GM12878 (cell line): ENCODE data around the gene IHH. TPM values are rescaled to one million over a fixed set of nuclear protein-coding genes. Genes with fewer than 3 reads are reported as not detected.

Experiments
- ATAC-seq: fragments of 200-7000 bp; cut with Tn5 transposase; 3 replicates; pipeline ENCODE4 v1.9.1; 2020; ENCODE audit warnings: mild to moderate bottlenecking, moderate library complexity
- BruUV-seq: library from RNA; stranded (reverse); fragments of 400-500 nt; replicated peaks from 2 replicates; lab custom pipeline; 2021; lab: Mats Ljungman, UMichigan
- CTCF ChIA-PET: fragments of 300-600 bp; sonication (Branson Sonifier 250); formaldehyde crosslinking; extraction: SDS; loops from one replicate; lab custom pipeline; 2021; ENCODE audit warnings: inconsistent platforms; lab: Yijun Ruan, JAX
- POLR2A ChIA-PET: fragments of 350-600 bp; formaldehyde crosslinking; extraction: SDS; loops from one replicate; lab custom pipeline; 2021; ENCODE audit warnings: inconsistent platforms; lab: Charles Lee
- RAD21 ChIA-PET: fragments of 300-600 bp; sonication (Branson Sonifier 250); formaldehyde crosslinking; loops from one replicate; lab custom pipeline; 2023; ENCODE audit warnings: antibody characterized with exemption; ENCODE audit not compliant: unreplicated experiment; lab: Charles Lee
- SMC1A ChIA-PET: fragments of 300-600 bp; sonication (Branson Sonifier 250); formaldehyde crosslinking; loops from one replicate; lab custom pipeline; 2023; ENCODE audit not compliant: unreplicated experiment, uncharacterized antibody; lab: Charles Lee
- DNase-seq: peaks from one replicate; pipeline ENCODE4 v3.0.0-alpha.2; 2011; ENCODE audit warnings: low read depth, low spot score
- FAIRE-seq: peaks from 3 replicates; lab custom pipeline; 2011; peaks lifted over from hg19 to GRCh38; lab: Jason Lieb, UNC
- H2AFZ ChIP-seq: 2 replicates; pipeline ENCODE4 v1.6.0; 2011; ENCODE audit warnings: low read depth, low read length, control low read depth; ENCODE audit not compliant: control insufficient read depth
- H3K27ac ChIP-seq: 2 replicates; pipeline ENCODE4 v1.5.1; 2011; ENCODE audit warnings: control low read depth; ENCODE audit not compliant: control insufficient read depth, insufficient read depth
- H3K27me3 ChIP-seq, 2 experiments: replicated peaks in 1 of 2; 2 replicates each; pipeline versions ENCODE4 v1.6.0 to v1.6.1; 2011; ENCODE audit warnings: low read length in 1 of 2; ENCODE audit not compliant: control insufficient read depth in 2 of 2, insufficient read depth in 2 of 2
- H3K36me3 ChIP-seq, 2 experiments: 2 replicates each; pipeline ENCODE4 v1.5.1; 2011; ENCODE audit warnings: low read length in 1 of 2; ENCODE audit not compliant: control insufficient read depth in 2 of 2, insufficient read depth in 2 of 2
- H3K4me1 ChIP-seq: 2 replicates; pipeline ENCODE4 v1.6.1; 2011; ENCODE audit warnings: mild to moderate bottlenecking, low read length, moderate library complexity, mixed read lengths; ENCODE audit not compliant: control insufficient read depth, insufficient read depth
- H3K4me2 ChIP-seq: 2 replicates; pipeline ENCODE4 v1.6.0; 2011; ENCODE audit warnings: control low read depth; ENCODE audit not compliant: control insufficient read depth, insufficient read depth
- H3K4me3 ChIP-seq: fragments of 200-600 bp; sonication (generic); 2 replicates; pipeline ENCODE4 v1.5.1; 2016
- H3K79me2 ChIP-seq: 2 replicates; pipeline ENCODE4 v1.6.0; 2011; ENCODE audit warnings: low read length; ENCODE audit not compliant: control insufficient read depth, insufficient read depth
- H3K9ac ChIP-seq: 2 replicates; pipeline ENCODE4 v1.8.0; 2011; ENCODE audit warnings: low read length, control low read depth, mixed read lengths; ENCODE audit not compliant: control insufficient read depth, insufficient read depth
- H3K9me3 ChIP-seq: replicated peaks from 3 replicates; pipeline ENCODE4 v1.5.1; 2011; ENCODE audit warnings: mild to moderate bottlenecking, low read length; ENCODE audit not compliant: control insufficient read depth, insufficient read depth
- H4K20me1 ChIP-seq: 2 replicates; pipeline ENCODE4 v1.6.0; 2011; ENCODE audit not compliant: control insufficient read depth, insufficient read depth
- E2F4 ChIP-seq: IDR thresholded peaks from 2 replicates; pipeline ENCODE4 v1.6.1; 2012; ENCODE audit warnings: low read depth, low read length, improper control_type of control experiment
- EP300 ChIP-seq, 2 experiments: fragments of 150-350 bp in 1 of 2; IDR thresholded peaks; 2 replicates each; pipeline ENCODE4 v1.6.1; 2011 to 2012; ENCODE audit warnings: low read depth in 2 of 2, low read length in 2 of 2, borderline replicate concordance in 1 of 2, improper control_type of control experiment in 1 of 2, inconsistent platforms in 1 of 2; ENCODE audit not compliant: control insufficient read depth in 1 of 2
- GABPA ChIP-seq: IDR thresholded peaks from 2 replicates; pipeline ENCODE4 v1.6.1; 2014; ENCODE audit warnings: antibody characterized with exemption, low read depth, mild to moderate bottlenecking, inconsistent platforms
- JUND ChIP-seq: IDR thresholded peaks from 2 replicates; pipeline ENCODE4 v1.6.1; 2012; ENCODE audit warnings: low read depth, mild to moderate bottlenecking, low read length, improper control_type of control experiment, moderate library complexity
- POU2F2 ChIP-seq: IDR thresholded peaks from 3 replicates; pipeline ENCODE4 v1.6.1; 2011; ENCODE audit warnings: low read depth, mild to moderate bottlenecking, low read length, borderline replicate concordance
- RELB ChIP-seq: fragments of 450-650 bp; IDR thresholded peaks from 2 replicates; pipeline ENCODE4 v1.6.1; 2017; ENCODE audit warnings: low read depth, mild to moderate bottlenecking, moderate library complexity
- RFX5 ChIP-seq: IDR thresholded peaks from 2 replicates; pipeline ENCODE4 v1.6.1; 2011; ENCODE audit warnings: low read depth, low read length, improper control_type of control experiment
- SMAD1 ChIP-seq: fragments of 450-650 bp; IDR thresholded peaks from 2 replicates; pipeline ENCODE4 v1.6.1; 2018; ENCODE audit warnings: mild to moderate bottlenecking, low read depth; ENCODE audit not compliant: partially characterized antibody
- ZBED1 ChIP-seq: IDR thresholded peaks from 2 replicates; pipeline ENCODE4 v1.6.1; 2016; ENCODE audit warnings: borderline replicate concordance
- WGBS: methylation state at CpG from one replicate; pipeline ENCODE4 v1.1.6; 2016; ENCODE audit warnings: low lambda C conversion rate; ENCODE audit not compliant: insufficient replicate concordance, insufficient coverage; ENCODE audit errors: missing lambda C conversion rate; 5-methylcytosine and 5-hydroxymethylcytosine counted together
- in situ Hi-C: fragments of 300-500 bp; cut with MboI; formaldehyde crosslinking; loops from 9 replicates; pipeline ENCODE4 v1.14.3; 2018; ENCODE audit warnings: mixed read lengths
- intact Hi-C: fragments of 100-400 bp; cut with micrococcal nuclease; formaldehyde crosslinking; loops from one replicate; pipeline ENCODE4 v1.14.2; 2022; ENCODE audit not compliant: unreplicated experiment
- polyA plus RNA-seq, 11 experiments: library from polyadenylated mRNA; depleted of rRNA in 4 of 11; unstranded in 6 of 11; stranded (reverse) in 5 of 11; fragments of >200 nt; fragmentation: Nextera tagmentation in 4 of 11; fragmentation: Illumina TruSeq in 1 of 11; extraction: Ambion mirVana in 4 of 11; extraction: Trizol in 1 of 11; gene quantifications; 1 replicate in 1 of 11; 2 replicates in 10 of 11; pipeline versions ENCODE4 v1.2.1 to v1.2.3, GENCODE V29; 2011 to 2016; ENCODE audit warnings: inconsistent platforms in 2 of 11, missing spikeins in 2 of 11, low read depth in 1 of 11
- total RNA-seq, 4 experiments: library from RNA; depleted of rRNA in 3 of 4; stranded (reverse); fragments of >200 nt in 3 of 4; fragmentation: Illumina TruSeq in 1 of 4; extraction: Trizol in 1 of 4; gene quantifications; 2 replicates each; pipeline versions ENCODE4 v1.2.1 to v1.2.3, GENCODE V29; 2013 to 2021
- TF ChIP-seq, protein P1 (sequence below): IDR thresholded peaks from 2 replicates; pipeline ENCODE4 v1.6.1; 2011; ENCODE audit warnings: borderline replicate concordance, low read depth, mild to moderate bottlenecking, moderate library complexity, low read length; ENCODE audit not compliant: insufficient read depth, poor library complexity, severe bottlenecking

IHH gene
- total and polyA plus RNA-seq, 10 of the 15 experiments (the other 5 are each of a cell fraction or from before 2014, with no cell fraction given): 0.04 TPM; not detected in 9

GRCh38 chr2:219042157-219042556, 18.6 kb downstream of the IHH start:
- H4K20me1 ChIP-seq: no peaks in the 10 kb centered on the region
- in situ Hi-C loops: no loop called here
- no TSS peak for BruUV-seq
- no peaks in the 10 kb centered on the region for H3K79me2 ChIP-seq
- H3K36me3 ChIP-seq: no peaks in the 10 kb centered on the region
- CTCF ChIA-PET: interaction anchor here (0.6 to 2.2 kb wide), 8 partner anchors 10 to 260 kb away, joined by 3 to 16 read pairs (median 4); no protein-coding TSS in a partner anchor
- no peak overlapping the region for H3K4me2 ChIP-seq
- intact Hi-C loops: no loop called here
- SMC1A ChIA-PET: no interaction called here
- ATAC-seq (no peak), DNase-seq (no peak), FAIRE-seq (no peak)
- H2AFZ ChIP-seq: no peak overlapping the region
- WGBS: 10% methylated on average over 4 of the region's 4 CpGs
- peaks cover 0 to 13% of the 10 kb centered on the region in 2 experiments; a peak in 2 of 4 replicates for H3K27me3 ChIP-seq
- H3K9ac ChIP-seq: no peak overlapping the region
- H3K27ac ChIP-seq: no peak overlapping the region
- POLR2A ChIA-PET: no interaction called here
- RAD21 ChIA-PET: no interaction called here
- no peak for TF ChIP-seq GABPA
- TF ChIP-seq, protein P1, sequence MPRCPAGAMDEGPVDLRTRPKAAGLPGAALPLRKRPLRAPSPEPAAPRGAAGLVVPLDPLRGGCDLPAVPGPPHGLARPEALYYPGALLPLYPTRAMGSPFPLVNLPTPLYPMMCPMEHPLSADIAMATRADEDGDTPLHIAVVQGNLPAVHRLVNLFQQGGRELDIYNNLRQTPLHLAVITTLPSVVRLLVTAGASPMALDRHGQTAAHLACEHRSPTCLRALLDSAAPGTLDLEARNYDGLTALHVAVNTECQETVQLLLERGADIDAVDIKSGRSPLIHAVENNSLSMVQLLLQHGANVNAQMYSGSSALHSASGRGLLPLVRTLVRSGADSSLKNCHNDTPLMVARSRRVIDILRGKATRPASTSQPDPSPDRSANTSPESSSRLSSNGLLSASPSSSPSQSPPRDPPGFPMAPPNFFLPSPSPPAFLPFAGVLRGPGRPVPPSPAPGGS: no peak
- TF ChIP-seq ZBED1: no peak
- TF ChIP-seq RELB: no peak
- no peak for TF ChIP-seq POU2F2
- TF ChIP-seq JUND: no peak
- TF ChIP-seq E2F4: no peak
- no peak for TF ChIP-seq SMAD1
- no peak for TF ChIP-seq EP300 (IDR thresholded peaks at IDR 0.05; ENCODE audit: borderline replicate concordance in 1 of 2, control insufficient read depth in 1 of 2, low read depth in 2 of 2, low read length in 2 of 2)
- TF ChIP-seq RFX5: no peak
- H3K4me1 ChIP-seq: no peaks in the 10 kb centered on the region
- H3K9me3 ChIP-seq: no peaks in the 10 kb centered on the region
- H3K4me3 ChIP-seq: no peak overlapping the region
